Keratinocyte (primary cell): ENCODE measurements around the gene IGF2BP1.
"Not testable (repeated sequence)": the region's sequence is repeated elsewhere in the genome, so short reads cannot be mapped to it uniquely, and the experiment has no call there.

Experiments
- EZH2 ChIP-seq: IDR thresholded peaks from one replicate; pipeline ENCODE4 v1.6.1; 2012; ENCODE audit warnings: inconsistent platforms, mild to moderate bottlenecking, low read length, moderate library complexity
- TF ChIP-seq, protein P1 (sequence below), 3 experiments: IDR thresholded peaks in 1 of 3; conservative IDR thresholded peaks in 1 of 3; optimal IDR thresholded peaks in 1 of 3; 2 replicates in 2 of 3; 3 replicates in 1 of 3; pipeline versions ENCODE3 to v1.5.1; 2011; ENCODE audit warnings: low read length in 3 of 3, mild to moderate bottlenecking in 3 of 3, moderate library complexity in 2 of 3, control low read depth in 1 of 3, inconsistent platforms in 1 of 3; ENCODE audit not compliant: insufficient read depth in 2 of 3; ENCODE audit errors: extremely low read depth in 1 of 3

DNA sequence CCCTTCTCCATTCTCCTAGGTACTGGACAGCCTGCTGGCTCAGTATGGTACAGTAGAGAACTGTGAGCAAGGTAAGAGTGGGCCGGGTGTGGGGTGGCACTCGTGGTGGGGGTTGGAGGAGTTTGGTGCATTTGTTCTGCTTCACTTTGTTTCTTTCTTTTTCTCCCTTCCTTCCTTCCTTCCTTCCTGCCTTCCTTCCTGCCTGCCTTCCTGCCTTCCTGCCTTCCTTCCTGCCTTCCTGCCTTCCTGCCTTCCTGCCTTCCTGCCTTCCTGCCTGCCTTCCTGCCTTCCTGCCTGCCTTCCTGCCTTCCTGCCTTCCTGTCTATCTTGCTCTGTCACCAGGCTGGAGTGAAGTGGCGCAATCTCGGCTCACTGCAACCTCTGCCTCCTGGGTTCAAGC lies 29.3 kb downstream of the IGF2BP1 start:
- TF ChIP-seq, protein P1, sequence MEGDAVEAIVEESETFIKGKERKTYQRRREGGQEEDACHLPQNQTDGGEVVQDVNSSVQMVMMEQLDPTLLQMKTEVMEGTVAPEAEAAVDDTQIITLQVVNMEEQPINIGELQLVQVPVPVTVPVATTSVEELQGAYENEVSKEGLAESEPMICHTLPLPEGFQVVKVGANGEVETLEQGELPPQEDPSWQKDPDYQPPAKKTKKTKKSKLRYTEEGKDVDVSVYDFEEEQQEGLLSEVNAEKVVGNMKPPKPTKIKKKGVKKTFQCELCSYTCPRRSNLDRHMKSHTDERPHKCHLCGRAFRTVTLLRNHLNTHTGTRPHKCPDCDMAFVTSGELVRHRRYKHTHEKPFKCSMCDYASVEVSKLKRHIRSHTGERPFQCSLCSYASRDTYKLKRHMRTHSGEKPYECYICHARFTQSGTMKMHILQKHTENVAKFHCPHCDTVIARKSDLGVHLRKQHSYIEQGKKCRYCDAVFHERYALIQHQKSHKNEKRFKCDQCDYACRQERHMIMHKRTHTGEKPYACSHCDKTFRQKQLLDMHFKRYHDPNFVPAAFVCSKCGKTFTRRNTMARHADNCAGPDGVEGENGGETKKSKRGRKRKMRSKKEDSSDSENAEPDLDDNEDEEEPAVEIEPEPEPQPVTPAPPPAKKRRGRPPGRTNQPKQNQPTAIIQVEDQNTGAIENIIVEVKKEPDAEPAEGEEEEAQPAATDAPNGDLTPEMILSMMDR (optimal IDR thresholded peaks at IDR 0.05 in 1 of 3, IDR thresholded peaks at IDR 0.05 in 1 of 3, conservative IDR thresholded peaks at IDR 0.05 in 1 of 3; ENCODE audit: extremely low read depth in 1 of 3, insufficient read depth in 2 of 3, low read length in 3 of 3): not testable (repeated sequence)
- not testable (repeated sequence) for TF ChIP-seq EZH2
